Neural cell (in vitro differentiated cells): ENCODE data around the gene PDGFA. TPM values are rescaled to one million over a fixed set of nuclear protein-coding genes. Genes with fewer than 3 reads are reported as not detected.

Experiments used
- H2AFZ ChIP-seq: fragments of 200-600, 300-800 bp; sonication (generic), shearing (Covaris generic); 2 replicates; pipeline ENCODE4 v1.6.0; 2014; ENCODE audit warnings: low read depth, mild to moderate bottlenecking, antibody characterized with exemption, low read length, moderate library complexity
- H3F3A ChIP-seq: fragments of 200-600 bp; shearing (Covaris generic); 2 replicates; pipeline ENCODE4 v1.6.1; 2016; ENCODE audit warnings: mild to moderate bottlenecking, moderate library complexity, mixed read lengths, antibody characterized with exemption, low read length; ENCODE audit not compliant: insufficient read depth, poor library complexity, severe bottlenecking
- H3K27ac ChIP-seq: fragments of 200-600, 300-800 bp; sonication (generic), shearing (Covaris generic); 2 replicates; pipeline ENCODE4 v1.5.1; 2014; ENCODE audit warnings: mild to moderate bottlenecking, low read length, moderate library complexity
- H3K27me3 ChIP-seq: fragments of 300-800, 200-600 bp; sonication (generic), shearing (Covaris generic); 2 replicates; pipeline ENCODE4 v1.6.0; 2014; ENCODE audit warnings: mild to moderate bottlenecking, low read depth, low read length, moderate library complexity; ENCODE audit not compliant: insufficient read depth
- H3K36me3 ChIP-seq: fragments of 300-800, 200-600 bp; sonication (generic), shearing (Covaris generic); 2 replicates; pipeline ENCODE4 v1.5.1; 2014; ENCODE audit warnings: mild to moderate bottlenecking, antibody characterized with exemption, low read length, moderate library complexity; ENCODE audit not compliant: insufficient read depth
- H3K4me2 ChIP-seq: fragments of 300-800, 200-600 bp; sonication (generic), shearing (Covaris generic); 2 replicates; pipeline ENCODE4 v1.6.0; 2014; ENCODE audit warnings: mild to moderate bottlenecking, low read length
- H3K4me3 ChIP-seq: fragments of 300-800, 200-600 bp; sonication (generic), shearing (Covaris generic); 2 replicates; pipeline ENCODE4 v1.5.1; 2014; ENCODE audit warnings: mild to moderate bottlenecking, low read length, moderate library complexity
- H3K79me2 ChIP-seq: fragments of 200-600 bp; shearing (Covaris generic); replicated peaks from 2 replicates; pipeline ENCODE4 v1.6.0; 2014; ENCODE audit warnings: mild to moderate bottlenecking, low read length, moderate library complexity; ENCODE audit not compliant: insufficient read depth
- H3K9ac ChIP-seq: fragments of 300-800, 200-600 bp; sonication (generic), shearing (Covaris generic); 2 replicates; pipeline ENCODE4 v1.6.1; 2016; ENCODE audit warnings: mild to moderate bottlenecking, low read length, mixed read lengths
- H3K9me2 ChIP-seq: fragments of 200-600 bp; shearing (Covaris generic); 2 replicates; pipeline ENCODE4 v1.6.1; 2016; ENCODE audit warnings: mild to moderate bottlenecking, low read length, mixed read lengths; ENCODE audit not compliant: insufficient read depth
- H3K9me3 ChIP-seq: fragments of 200-600, 300-800 bp; sonication (generic), shearing (Covaris generic); 2 replicates; pipeline ENCODE4 v1.6.1; 2016; ENCODE audit warnings: mild to moderate bottlenecking, mixed run types, low read length, moderate library complexity, mixed read lengths
- H4K20me1 ChIP-seq: fragments of 200-600 bp; shearing (Covaris generic); 2 replicates; pipeline ENCODE4 v1.6.1; 2016; ENCODE audit warnings: mild to moderate bottlenecking, mixed run types; ENCODE audit not compliant: insufficient read depth
- CTCF ChIP-seq: fragments of 450-650 bp; IDR thresholded peaks from 2 replicates; pipeline ENCODE4 v1.5.1; 2014; ENCODE audit warnings: antibody characterized with exemption, mild to moderate bottlenecking, moderate library complexity; ENCODE audit not compliant: poor library complexity, severe bottlenecking
- EP300 ChIP-seq: fragments of 450-650 bp; conservative IDR thresholded peaks from 2 replicates; pipeline ENCODE4 v1.6.1; 2014; ENCODE audit warnings: antibody characterized with exemption, mild to moderate bottlenecking, moderate library complexity; ENCODE audit not compliant: poor library complexity, severe bottlenecking
- EZH2 ChIP-seq: fragments of 200-600, 300-800 bp; shearing (Covaris generic), sonication (generic); IDR thresholded peaks from 2 replicates; pipeline ENCODE4 v1.6.1; 2014; ENCODE audit warnings: antibody characterized with exemption, low read length, borderline replicate concordance, mild to moderate bottlenecking; ENCODE audit not compliant: insufficient read depth, poor library complexity, severe bottlenecking
- MXI1 ChIP-seq: fragments of 450-650 bp; conservative IDR thresholded peaks from 2 replicates; pipeline ENCODE4 v1.6.1; 2014; ENCODE audit warnings: antibody characterized with exemption, mild to moderate bottlenecking; ENCODE audit not compliant: poor library complexity, severe bottlenecking
- POLR2AphosphoS5 ChIP-seq: IDR thresholded peaks from 2 replicates; pipeline ENCODE4 v1.6.1; 2012
- RAD21 ChIP-seq: fragments of 450-650 bp; conservative IDR thresholded peaks from 2 replicates; pipeline ENCODE4 v1.6.1; 2014; ENCODE audit warnings: antibody characterized with exemption, mild to moderate bottlenecking, moderate library complexity
- REST ChIP-seq: IDR thresholded peaks from 2 replicates; pipeline ENCODE4 v1.6.1; 2012; ENCODE audit warnings: borderline replicate concordance
- SMC3 ChIP-seq: fragments of 450-650 bp; conservative IDR thresholded peaks from 2 replicates; pipeline ENCODE4 v1.6.1; 2014; ENCODE audit warnings: antibody characterized with exemption, mild to moderate bottlenecking, moderate library complexity; ENCODE audit not compliant: poor library complexity
- TAF1 ChIP-seq: IDR thresholded peaks from 2 replicates; pipeline ENCODE4 v1.6.1; 2012; ENCODE audit warnings: low read depth
- polyA plus RNA-seq: library from polyadenylated mRNA; depleted of rRNA; stranded (reverse); fragments of >200 nt; gene quantifications from 2 replicates; pipeline ENCODE4 v1.2.3, GENCODE V29; 2014

Gene PDGFA
- polyA plus RNA-seq, 1 donor from 2014 or later, result 4.1 TPM

- H4K20me1 ChIP-seq, result no peaks in the 10 kb centered on the region
- no peak overlapping the region for H2AFZ ChIP-seq
- H3K9me3 ChIP-seq, result no peaks in the 10 kb centered on the region
- H3K4me2 ChIP-seq, result no peak overlapping the region
- no peaks in the 10 kb centered on the region for H3K9me2 ChIP-seq
- H3K79me2 ChIP-seq, result no peaks in the 10 kb centered on the region
- no peaks in the 10 kb centered on the region for H3K27me3 ChIP-seq
- H3K9ac ChIP-seq, result no peak overlapping the region
- no peak for TF ChIP-seq RAD21
- no peak for TF ChIP-seq POLR2AphosphoS5
- no peak for TF ChIP-seq MXI1
- no peak for TF ChIP-seq EP300
- no peak for TF ChIP-seq REST
- TF ChIP-seq EZH2, result no peak
- TF ChIP-seq SMC3, result no peak
- no peak for TF ChIP-seq TAF1
- TF ChIP-seq CTCF, result no peak
- H3K4me3 ChIP-seq, result no peak overlapping the region
- no peaks in the 10 kb centered on the region for H3K36me3 ChIP-seq
- no peaks in the 10 kb centered on the region for H3F3A ChIP-seq
- H3K27ac ChIP-seq, result no peak overlapping the region
Measured at GRCh38 chr7:497346-497745, 22.3 kb downstream of the PDGFA start.

- Histone ChIP-seq H3K27ac (no peak overlapping the region), H3K4me2 (no peak overlapping the region), H4K20me1 (no peaks in the 10 kb centered on the region), H3K27me3 (no peaks in the 10 kb centered on the region), H3K9me2 (no peaks in the 10 kb centered on the region), H3K9ac (no peak overlapping the region), H2AFZ (no peak overlapping the region), H3F3A (no peaks in the 10 kb centered on the region), H3K9me3 (no peaks in the 10 kb centered on the region), H3K4me3 (no peak overlapping the region), H3K79me2 (no peaks in the 10 kb centered on the region), H3K36me3 (no peaks in the 10 kb centered on the region)
- TF ChIP-seq SMC3 (no peak), TAF1 (no peak), POLR2AphosphoS5 (no peak), CTCF (no peak), REST (no peak), EP300 (no peak), EZH2 (no peak), RAD21 (no peak), MXI1 (no peak)
Measured at GRCh38 chr7:496528-497295, 22.9 kb downstream of the PDGFA start.
